ENCODE measurements around the gene NCKAP5.

GRCh38 chr2:133296401-133296800 is 271.9 kb downstream of the NCKAP5 start:
- TF ChIP-seq POLR2A (IDR thresholded peaks at IDR 0.05) (no peak), CTCF (IDR thresholded peaks at IDR 0.05) (no peak)
